A549 (cell line): ENCODE measurements around the gene GYS1. TPM values are rescaled to one million over a fixed set of nuclear protein-coding genes. Genes with fewer than 3 reads are reported as not detected.

Source experiments
- ATAC-seq, 2 experiments: fragments of 200-7000 bp in 1 of 2; fragments of >200 bp in 1 of 2; cut with Nextera tagmentation in 1 of 2; cut with Tn5 transposase in 1 of 2; 3 replicates each; pipeline versions ENCODE4 v1.8.0 to v1.9.1; 2018 to 2020; ENCODE audit warnings: mild to moderate bottlenecking in 1 of 2, moderate library complexity in 1 of 2
- CTCF ChIA-PET: fragments of 300-600 bp; sonication (Branson Sonifier 250); formaldehyde crosslinking; extraction: SDS; loops from one replicate; lab custom pipeline; 2021; ENCODE audit warnings: antibody characterized with exemption, inconsistent platforms; lab: Yijun Ruan, JAX
- POLR2A ChIA-PET: fragments of 350-600 bp; formaldehyde crosslinking; extraction: SDS; loops from one replicate; lab custom pipeline; 2021; ENCODE audit warnings: antibody characterized with exemption, inconsistent platforms; lab: Yijun Ruan, JAX
- DNase-seq, 2 experiments: peaks; one replicate each; pipeline versions ENCODE4 v3.0.0 to v3.0.0-alpha.2; 2011 to 2016; ENCODE audit warnings: low read depth in 1 of 2, low spot score in 1 of 2
- FAIRE-seq: peaks from 2 replicates; lab custom pipeline; 2011; peaks lifted over from hg19 to GRCh38; lab: Jason Lieb, UNC
- H3K27ac ChIP-seq, 2 experiments: fragments of >200 bp; sonication (Bioruptor Twin); formaldehyde crosslinking; 3 replicates each; pipeline ENCODE4 v1.5.1; 2016 to 2017
- H3K4me1 ChIP-seq: fragments of >200 bp; sonication (Bioruptor Twin); formaldehyde crosslinking; 3 replicates; pipeline ENCODE4 v1.6.1; 2016
- H3K4me2 ChIP-seq: fragments of >200 bp; sonication (Bioruptor Twin); formaldehyde crosslinking; 3 replicates; pipeline ENCODE4 v1.6.1; 2016
- H3K4me3 ChIP-seq: fragments of >200 bp; sonication (Bioruptor Twin); formaldehyde crosslinking; 3 replicates; pipeline ENCODE4 v1.5.1; 2016
- H3K9me3 ChIP-seq: fragments of >200 bp; sonication (Bioruptor Twin); formaldehyde crosslinking; 3 replicates; pipeline ENCODE4 v1.6.1; 2016
- EP300 ChIP-seq, 2 experiments: fragments of >200 bp; sonication (Bioruptor Twin); formaldehyde crosslinking; IDR thresholded peaks; 2 replicates in 1 of 2; 3 replicates in 1 of 2; pipeline ENCODE4 v1.6.1; 2016 to 2017
- FOSB ChIP-seq: fragments of 250-450 bp; sonication (Bioruptor Pico); IDR thresholded peaks from 2 replicates; pipeline ENCODE4 v1.5.0; 2020; ENCODE audit warnings: mild to moderate bottlenecking, moderate library complexity
- FOXS1 ChIP-seq: fragments of 250-450 bp; sonication (Bioruptor Pico); IDR thresholded peaks from 2 replicates; pipeline ENCODE4 v1.5.0; 2020; ENCODE audit warnings: mild to moderate bottlenecking, moderate library complexity
- HOXA7 ChIP-seq: fragments of 250-450 bp; sonication (Bioruptor Pico); IDR thresholded peaks from 2 replicates; pipeline ENCODE4 v1.5.0; 2020; ENCODE audit warnings: mild to moderate bottlenecking, moderate library complexity
- JUN ChIP-seq, 2 experiments: fragments of >200 bp; sonication (Bioruptor Twin); formaldehyde crosslinking; IDR thresholded peaks; 2 replicates in 1 of 2; 3 replicates in 1 of 2; pipeline ENCODE4 v1.6.1; 2016 to 2017
- JUNB ChIP-seq: fragments of >200 bp; sonication (Bioruptor Twin); formaldehyde crosslinking; IDR thresholded peaks from 2 replicates; pipeline ENCODE4 v1.6.1; 2016
- KDM5A ChIP-seq: fragments of 200-600 bp; sonication (generic); IDR thresholded peaks from 2 replicates; pipeline ENCODE4 v1.6.1; 2016; ENCODE audit warnings: antibody characterized with exemption, mild to moderate bottlenecking
- MAFK ChIP-seq: fragments of 450-650 bp; IDR thresholded peaks from 2 replicates; pipeline ENCODE4 v1.6.1; 2014; ENCODE audit not compliant: partially characterized antibody
- PHF8 ChIP-seq: fragments of 200-600 bp; sonication (generic); IDR thresholded peaks from 2 replicates; pipeline ENCODE4 v1.6.1; 2016; ENCODE audit warnings: low read depth, mild to moderate bottlenecking, antibody characterized with exemption, moderate library complexity, borderline replicate concordance
- RARB ChIP-seq: fragments of 250-450 bp; sonication (Bioruptor Pico); IDR thresholded peaks from 2 replicates; pipeline ENCODE4 v1.8.0; 2021; ENCODE audit warnings: mild to moderate bottlenecking, moderate library complexity
- RFX5 ChIP-seq: fragments of 450-650 bp; IDR thresholded peaks from 2 replicates; pipeline ENCODE4 v1.7.1; 2014; ENCODE audit warnings: antibody characterized with exemption, mild to moderate bottlenecking, moderate library complexity
- TFCP2L1 ChIP-seq: fragments of 250-450 bp; sonication (Bioruptor Pico); IDR thresholded peaks from 2 replicates; pipeline ENCODE4 v1.5.0; 2021; ENCODE audit warnings: mild to moderate bottlenecking
- TP53 ChIP-seq: fragments of 250-450 bp; sonication (Bioruptor Pico); IDR thresholded peaks from 2 replicates; pipeline ENCODE4 v1.5.0; 2021; ENCODE audit warnings: mild to moderate bottlenecking, moderate library complexity
- ZFP36 ChIP-seq: fragments of 450-650 bp; IDR thresholded peaks from 2 replicates; pipeline ENCODE4 v1.6.1; 2014; ENCODE audit warnings: borderline replicate concordance; ENCODE audit not compliant: partially characterized antibody
- WGBS: methylation state at CpG from one replicate; pipeline ENCODE4 v1.1.6; 2017; ENCODE audit errors: missing lambda C conversion rate; 5-methylcytosine and 5-hydroxymethylcytosine counted together
- polyA plus RNA-seq, 4 experiments: library from polyadenylated mRNA; depleted of rRNA in 3 of 4; stranded (reverse); fragments of >200 nt; fragmentation: RNase III in 1 of 4; extraction: RNeasy Plus Mini Kit Qiagen cat#74134 plus additional on column Dnase treatment in 1 of 4; gene quantifications; 2 replicates in 3 of 4; 3 replicates in 1 of 4; pipeline ENCODE4 v1.2.3, GENCODE V29; 2011 to 2017
- TF ChIP-seq, protein P1 (sequence below): IDR thresholded peaks from 2 replicates; pipeline ENCODE4 v1.6.1; 2012
- TF ChIP-seq, protein P2 (sequence below): IDR thresholded peaks from 2 replicates; pipeline ENCODE4 v1.6.1; 2012
- TF ChIP-seq, protein P3 (sequence below): fragments of 250-450 bp; sonication (Bioruptor Pico); IDR thresholded peaks from 2 replicates; pipeline ENCODE4 v1.5.0; 2021; ENCODE audit warnings: mild to moderate bottlenecking, moderate library complexity, borderline replicate concordance

GYS1 gene
- polyA plus RNA-seq, 2 of the 4 experiments (the other 2 are of a cell fraction): 10.3 to 24.8 TPM

DNA sequence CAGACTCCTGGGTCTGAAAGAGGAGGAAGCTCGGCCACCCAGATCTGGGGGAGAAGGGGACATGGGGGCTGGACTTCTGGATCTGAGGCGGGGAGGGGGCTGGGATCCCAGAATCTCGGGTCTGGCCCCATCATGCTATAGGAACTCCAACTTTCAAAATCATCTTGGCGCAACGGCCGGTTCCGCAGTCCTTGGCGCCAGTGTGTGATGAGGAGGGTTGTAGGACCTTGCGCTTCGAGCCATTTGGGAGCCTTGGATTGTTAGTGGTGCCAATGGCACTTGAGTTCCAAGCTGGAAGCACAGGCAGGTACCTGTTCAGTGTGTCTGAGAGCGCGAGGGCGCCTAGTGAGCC lies 902 bp upstream of the GYS1 start:
- Histone ChIP-seq H3K4me2 (peak overlapping the region; percentile 87), H3K4me1 (peaks cover 20% of the 10 kb centered on the region), H3K4me3 (peak overlapping the region; percentile 73), H3K9me3 (no peaks in the 10 kb centered on the region), H3K27ac (peak overlapping the region; percentile 76 to 87)
- ATAC-seq (no peak), FAIRE-seq (no peak), DNase-seq (no peak)
- POLR2A ChIA-PET: interaction anchor here (0.6 to 1.9 kb wide), 23 partner anchors 10 to 269 kb away, joined by 3 to 16 read pairs (median 6); partner anchors contain the start of genes FTL, NUCB1 and PPP1R15A
- TF ChIP-seq EP300 (IDR thresholded peaks at IDR 0.05) (no peak), FOXS1 (no peak), PHF8 (peak; percentile 32; the same call in 1 of the 2 replicates), KDM5A (peak; percentile 81), HOXA7 (CRISPR knock-in tag) (no peak), FOSB (no peak), RFX5 (no peak), JUN (IDR thresholded peaks at IDR 0.05) (peak in 1 of 2 experiments; percentile 9; a peak in 1 of 5 replicates)
- CTCF ChIA-PET: interaction anchor here (0.6 to 14.7 kb wide), 35 partner anchors 16 to 722 kb away, joined by 3 to 408 read pairs (median 4); partner anchors contain the start of genes CA11, CGB2, CGB7 and LHB
- 3% methylated on average over 13 of the region's 13 CpGs for WGBS

DNA sequence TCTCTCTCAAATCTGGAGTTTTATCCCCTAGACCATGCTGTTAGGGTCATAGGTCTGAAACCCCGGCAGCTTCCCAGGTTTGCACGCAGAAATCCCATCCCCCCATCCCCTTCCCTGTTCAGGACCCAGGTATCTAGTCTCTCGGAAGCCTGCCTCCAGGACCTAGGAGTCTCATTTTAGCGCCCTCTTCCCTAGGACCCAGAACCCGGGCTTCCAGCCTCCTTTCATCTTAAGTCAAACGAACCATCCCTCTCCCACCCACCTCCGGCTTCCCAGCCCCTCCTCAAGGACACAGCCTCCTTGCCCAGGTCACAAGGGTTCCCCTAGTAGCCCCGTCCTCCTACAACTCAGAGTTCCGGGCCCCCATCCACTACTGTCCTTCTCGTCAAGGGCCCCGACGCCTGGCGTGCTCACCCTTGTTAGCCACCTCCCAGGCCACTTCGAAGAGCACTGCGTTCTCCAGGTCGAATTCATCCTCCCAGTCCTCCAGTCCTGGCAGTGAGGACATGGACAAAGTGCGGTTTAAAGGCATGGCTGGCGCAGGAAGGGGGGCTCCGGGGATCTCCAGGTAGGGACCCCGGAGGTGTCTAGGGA lies 431 bp downstream of the GYS1 start:
- peak overlapping the region; percentile 73 for H3K4me3 ChIP-seq
- FAIRE-seq (no peak), DNase-seq (no peak), ATAC-seq (peak; percentile 2 to 17)
- ChIA-PET CTCF (interaction anchor here (0.6 to 14.7 kb wide), 49 partner anchors 15 to 1676 kb away, joined by 3 to 408 read pairs (median 5); partner anchors contain the start of genes BAX, CGB2, CGB7 and FTL), POLR2A (interaction anchor here (0.6 to 1.9 kb wide), 19 partner anchors 9 to 350 kb away, joined by 3 to 16 read pairs (median 6); partner anchors contain the start of genes FTL, NUCB1 and PPP1R15A)
- H3K27ac ChIP-seq: peak overlapping the region; percentile 76 to 87
- H3K4me1 ChIP-seq: peaks cover 20% of the 10 kb centered on the region
- H3K4me2 ChIP-seq: peak overlapping the region; percentile 93
- TF ChIP-seq MAFK: no peak
- no peak for TF ChIP-seq TFCP2L1 (CRISPR knock-in tag)
- TF ChIP-seq JUN (IDR thresholded peaks at IDR 0.05): 0 out of 5 replicates have a peak, but pooled peaks of 1 of the 2 experiments have one; percentile 10
- H3K9me3 ChIP-seq: no peaks in the 10 kb centered on the region
- 4% methylated on average over 20 of the region's 20 CpGs for WGBS

DNA sequence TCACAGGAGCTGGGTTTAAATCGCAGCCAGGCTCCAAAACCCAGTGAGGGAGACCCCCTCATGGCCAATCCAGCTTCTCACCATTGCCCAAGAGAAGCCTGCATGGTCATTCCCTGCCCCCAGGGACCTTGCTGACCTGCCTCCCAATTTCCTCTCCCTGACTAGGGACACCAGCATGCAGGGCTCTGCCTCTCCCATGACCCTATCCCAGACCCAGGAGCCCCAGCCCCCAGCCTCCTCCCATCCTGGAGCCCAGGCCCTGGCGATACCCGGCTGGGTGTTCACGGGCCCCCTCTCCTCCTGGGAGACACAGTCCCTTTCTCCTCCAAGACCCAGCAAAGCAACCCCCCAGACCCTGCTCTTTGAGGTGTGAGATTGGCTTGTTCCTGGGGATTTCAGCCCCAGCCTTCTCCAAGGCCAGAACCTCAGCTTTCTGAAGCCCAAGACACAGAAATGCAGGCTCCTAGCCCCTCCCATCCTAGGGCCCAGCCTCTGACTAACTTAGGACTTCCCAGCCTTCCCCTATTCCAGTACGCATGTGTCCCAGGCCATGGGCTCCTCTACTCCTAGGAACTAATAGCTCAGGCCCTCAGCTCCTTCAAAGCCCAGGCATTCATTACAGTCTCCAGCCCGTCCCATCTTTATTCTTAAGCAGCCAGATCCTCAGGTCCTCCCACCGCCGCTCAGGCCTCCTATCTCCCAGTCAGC lies 1.1 kb downstream of the GYS1 start:
- POLR2A ChIA-PET: interaction anchor here (0.6 to 1.9 kb wide), 4 partner anchors 13 to 146 kb away, joined by 3 to 9 read pairs (median 4); partner anchors contain the start of genes FTL and PPP1R15A
- ATAC-seq: peak; percentile 48 to 60
- 61% methylated on average over 8 of the region's 8 CpGs for WGBS

More for the DNA sequence above, 1.1 kb downstream of the GYS1 start:
- TF ChIP-seq, protein P1, sequence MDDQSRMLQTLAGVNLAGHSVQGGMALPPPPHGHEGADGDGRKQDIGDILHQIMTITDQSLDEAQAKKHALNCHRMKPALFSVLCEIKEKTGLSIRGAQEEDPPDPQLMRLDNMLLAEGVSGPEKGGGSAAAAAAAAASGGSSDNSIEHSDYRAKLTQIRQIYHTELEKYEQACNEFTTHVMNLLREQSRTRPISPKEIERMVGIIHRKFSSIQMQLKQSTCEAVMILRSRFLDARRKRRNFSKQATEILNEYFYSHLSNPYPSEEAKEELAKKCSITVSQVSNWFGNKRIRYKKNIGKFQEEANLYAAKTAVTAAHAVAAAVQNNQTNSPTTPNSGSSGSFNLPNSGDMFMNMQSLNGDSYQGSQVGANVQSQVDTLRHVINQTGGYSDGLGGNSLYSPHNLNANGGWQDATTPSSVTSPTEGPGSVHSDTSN: no peak
- no peak for TF ChIP-seq JUNB
- TF ChIP-seq, protein P2, sequence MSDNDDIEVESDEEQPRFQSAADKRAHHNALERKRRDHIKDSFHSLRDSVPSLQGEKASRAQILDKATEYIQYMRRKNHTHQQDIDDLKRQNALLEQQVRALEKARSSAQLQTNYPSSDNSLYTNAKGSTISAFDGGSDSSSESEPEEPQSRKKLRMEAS: peak; percentile 30; the same call in 1 of the 2 replicates
- TF ChIP-seq, protein P3, sequence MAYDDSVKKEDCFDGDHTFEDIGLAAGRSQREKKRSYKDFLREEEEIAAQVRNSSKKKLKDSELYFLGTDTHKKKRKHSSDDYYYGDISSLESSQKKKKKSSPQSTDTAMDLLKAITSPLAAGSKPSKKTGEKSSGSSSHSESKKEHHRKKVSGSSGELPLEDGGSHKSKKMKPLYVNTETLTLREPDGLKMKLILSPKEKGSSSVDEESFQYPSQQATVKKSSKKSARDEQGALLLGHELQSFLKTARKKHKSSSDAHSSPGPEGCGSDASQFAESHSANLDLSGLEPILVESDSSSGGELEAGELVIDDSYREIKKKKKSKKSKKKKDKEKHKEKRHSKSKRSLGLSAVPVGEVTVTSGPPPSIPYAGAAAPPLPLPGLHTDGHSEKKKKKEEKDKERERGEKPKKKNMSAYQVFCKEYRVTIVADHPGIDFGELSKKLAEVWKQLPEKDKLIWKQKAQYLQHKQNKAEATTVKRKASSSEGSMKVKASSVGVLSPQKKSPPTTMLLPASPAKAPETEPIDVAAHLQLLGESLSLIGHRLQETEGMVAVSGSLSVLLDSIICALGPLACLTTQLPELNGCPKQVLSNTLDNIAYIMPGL (CRISPR knock-in tag): no peak
- TF ChIP-seq ZFP36: no peak
- TF ChIP-seq RARB (CRISPR knock-in tag): no peak
- TF ChIP-seq KDM5A: no peak
- TF ChIP-seq TP53 (CRISPR knock-in tag): no peak
- FAIRE-seq (no peak), DNase-seq (peak; percentile 63 to 75)
- Histone ChIP-seq H3K4me3 (peak overlapping the region; percentile 73), H3K4me2 (peak overlapping the region; percentile 93), H3K9me3 (no peaks in the 10 kb centered on the region), H3K4me1 (peaks cover 20% of the 10 kb centered on the region), H3K27ac (peak overlapping the region; percentile 76 to 87)
- CTCF ChIA-PET: interaction anchor here (0.6 to 14.7 kb wide), 17 partner anchors 14 to 233 kb away, joined by 3 to 408 read pairs (median 5); partner anchors contain the start of genes CGB7 and LHB
